Astrocyte of the hippocampus (primary cell): Measurements from ENCODE around the gene TMEM140.
A peak's percentile ranks its signal among the peaks of the same experiment; 100 is the strongest.

Experiments used
- DNase-seq: peaks from one replicate; pipeline ENCODE4 v3.0.0; 2011; ENCODE audit warnings: low read depth, low spot score

Gene TMEM140

GRCh38 chr7:135174941-135175340 lies 27.1 kb downstream of the TMEM140 start:
- DNase-seq: no peak

- DNase-seq: no peak
Measured at GRCh38 chr7:135175931-135176330, 28.1 kb downstream of the TMEM140 start.

GRCh38 chr7:135177028-135177696 lies 29.3 kb downstream of the TMEM140 start:
- DNase-seq: peak; percentile 46

- DNase-seq: no peak
Measured at GRCh38 chr7:135178364-135178763, 30.5 kb downstream of the TMEM140 start.

GRCh38 chr7:135179321-135179925 lies 31.6 kb downstream of the TMEM140 start:
- no peak for DNase-seq

GRCh38 chr7:135180122-135180521 lies 32.2 kb downstream of the TMEM140 start:
- DNase-seq: no peak

- DNase-seq: no peak
Measured at GRCh38 chr7:135181261-135181928, 33.5 kb downstream of the TMEM140 start.

- no peak for DNase-seq
Measured at GRCh38 chr7:135181929-135182678, 34.2 kb downstream of the TMEM140 start.

GRCh38 chr7:135183478-135183877 lies 35.6 kb downstream of the TMEM140 start:
- no peak for DNase-seq

- DNase-seq: no peak
Measured at GRCh38 chr7:135184254-135184841, 36.5 kb downstream of the TMEM140 start.

- no peak for DNase-seq
Measured at GRCh38 chr7:135185471-135186260, 37.8 kb downstream of the TMEM140 start.

- no peak for DNase-seq
Measured at GRCh38 chr7:135186261-135186540, 38.3 kb downstream of the TMEM140 start.

- no peak for DNase-seq
Measured at GRCh38 chr7:135186841-135187253, 39.0 kb downstream of the TMEM140 start.

GRCh38 chr7:135188298-135188984 lies 40.6 kb downstream of the TMEM140 start:
- DNase-seq: no peak

- DNase-seq: no peak
Measured at GRCh38 chr7:135189221-135189662, 41.4 kb downstream of the TMEM140 start.

- no peak for DNase-seq
Measured at GRCh38 chr7:135189961-135190360, 42.1 kb downstream of the TMEM140 start.

- DNase-seq: no peak
Measured at GRCh38 chr7:135190703-135191102, 42.8 kb downstream of the TMEM140 start.

GRCh38 chr7:135192914-135193536 lies 45.2 kb downstream of the TMEM140 start:
- DNase-seq: no peak

- DNase-seq: peak; percentile 88
Measured at GRCh38 chr7:135193615-135194081, 45.8 kb downstream of the TMEM140 start.

GRCh38 chr7:135194494-135195095 lies 46.7 kb downstream of the TMEM140 start:
- DNase-seq: peak; percentile 22
